Prostate gland (tissue), 2 donors: ENCODE measurements around the gene WDR64. TPM values are rescaled to one million over a fixed set of nuclear protein-coding genes. Genes with fewer than 3 reads are reported as not detected.
"Not testable (repeated sequence)": the region's sequence is repeated elsewhere in the genome, so short reads cannot be mapped to it uniquely, and the experiment has no call there.

Experiments used
- DNase-seq: peaks from one replicate; pipeline ENCODE4 v3.0.0-alpha.2; 2019; ENCODE audit warnings: low spot score
- H3K27ac ChIP-seq, 2 donors: fragments of 200-600 bp; sonication (generic); 2 replicates each; pipeline ENCODE4 v1.5.1; 2017 to 2019
- H3K27me3 ChIP-seq: fragments of 200-600 bp; sonication (generic); replicated peaks from 2 replicates; pipeline ENCODE4 v1.5.1; 2019; ENCODE audit not compliant: insufficient read depth
- H3K36me3 ChIP-seq, 2 donors: fragments of 200-600 bp; sonication (generic); 1 replicate in 1 of 2; 2 replicates in 1 of 2; pipeline versions ENCODE4 v1.5.1 to v1.8.1; 2017 to 2019
- H3K4me1 ChIP-seq: fragments of 200-600 bp; sonication (generic); replicated peaks from 2 replicates; pipeline ENCODE4 v1.5.1; 2019
- H3K4me3 ChIP-seq, 2 donors: fragments of 200-600 bp; sonication (generic); 2 replicates each; pipeline ENCODE4 v1.5.1; 2017 to 2019
- H3K9me3 ChIP-seq: fragments of 200-600 bp; sonication (generic); 2 replicates; pipeline ENCODE4 v1.5.1; 2017
- CTCF ChIP-seq, 4 experiments: fragments of 200-600 bp in 2 of 4; fragments of 450-650 bp in 2 of 4; sonication (generic) in 2 of 4; IDR thresholded peaks; 1 replicate in 3 of 4; 2 replicates in 1 of 4; pipeline ENCODE4 v1.5.1; 2016 to 2019; ENCODE audit warnings: antibody characterized with exemption in 4 of 4, mild to moderate bottlenecking in 2 of 4, moderate library complexity in 2 of 4
- POLR2A ChIP-seq: fragments of 450-650 bp; IDR thresholded peaks from one replicate; pipeline ENCODE4 v1.6.1; 2016; ENCODE audit warnings: antibody characterized with exemption, mild to moderate bottlenecking
- POLR2AphosphoS5 ChIP-seq: sonication (generic); formaldehyde crosslinking; IDR thresholded peaks from one replicate; pipeline ENCODE4 v1.6.1; 2017; ENCODE audit warnings: antibody characterized with exemption
- WGBS: methylation state at CpG from one replicate; pipeline ENCODE4 v1.1.5; 2018; 5-methylcytosine and 5-hydroxymethylcytosine counted together
- intact Hi-C: fragments of 100-400 bp; cut with DNase I; formaldehyde crosslinking; loops from one replicate; pipeline ENCODE4 v1.14.2; 2022
- total RNA-seq, 2 donors: library from RNA; depleted of rRNA; stranded (reverse); fragments of >200 nt; gene quantifications; one replicate each; pipeline ENCODE4 v1.1.0, GENCODE V29; 2016

The WDR64 gene
- total RNA-seq, 2 donors from 2014 or later: 0.91 TPM; not detected in 1

- no peak overlapping the region for H3K4me3 ChIP-seq
- WGBS: 79% methylated on average over 3 of the region's 3 CpGs
- H3K27me3 ChIP-seq: no peaks in the 10 kb centered on the region
- no peaks in the 10 kb centered on the region for H3K9me3 ChIP-seq
- H3K4me1 ChIP-seq: no peaks in the 10 kb centered on the region
- no peaks in the 10 kb centered on the region for H3K36me3 ChIP-seq
- intact Hi-C loops: no loop called here
- no peak for TF ChIP-seq POLR2AphosphoS5
- TF ChIP-seq POLR2A: no peak
- no peak for TF ChIP-seq CTCF (IDR thresholded peaks at IDR 0.05)
- no peak overlapping the region for H3K27ac ChIP-seq
- no peak for DNase-seq
Measured at GRCh38 chr1:241802863-241803262, 150.8 kb downstream of the WDR64 start.

GRCh38 chr1:241804706-241805105 lies 152.6 kb downstream of the WDR64 start:
- H3K36me3 ChIP-seq: not testable (repeated sequence)

GRCh38 chr1:241808265-241808664 lies 156.2 kb downstream of the WDR64 start:
- Histone ChIP-seq H3K4me3 (no peak overlapping the region), H3K9me3 (no peaks in the 10 kb centered on the region), H3K36me3 (no peaks in the 10 kb centered on the region), H3K4me1 (no peaks in the 10 kb centered on the region), H3K27me3 (no peaks in the 10 kb centered on the region), H3K27ac (no peak overlapping the region)
- no peak for DNase-seq
- intact Hi-C loops: no loop called here
- 38% methylated on average over 2 of the region's 2 CpGs for WGBS
- TF ChIP-seq POLR2AphosphoS5: no peak
- TF ChIP-seq POLR2A: no peak
- no peak for TF ChIP-seq CTCF (IDR thresholded peaks at IDR 0.05)

More at GRCh38 chr1:241804706-241805105, 152.6 kb downstream of the WDR64 start:
- H3K4me1 ChIP-seq, H3K4me3 ChIP-seq, H3K27me3 ChIP-seq, DNase-seq, H3K9me3 ChIP-seq, H3K27ac ChIP-seq, intact Hi-C loops: not testable (repeated sequence)
- 88% methylated on average over 4 of the region's 4 CpGs for WGBS

- Histone ChIP-seq H3K27ac (no peak overlapping the region), H3K36me3 (no peaks in the 10 kb centered on the region), H3K27me3 (no peaks in the 10 kb centered on the region), H3K4me1 (no peaks in the 10 kb centered on the region), H3K4me3 (no peak overlapping the region), H3K9me3 (no peaks in the 10 kb centered on the region)
- DNase-seq: no peak
- intact Hi-C loops: no loop called here
- no peak for TF ChIP-seq CTCF (IDR thresholded peaks at IDR 0.05)
- TF ChIP-seq POLR2AphosphoS5: no peak
- TF ChIP-seq POLR2A: no peak
- WGBS: 86% methylated on average over 8 of the region's 8 CpGs
Measured at GRCh38 chr1:241810769-241811405, 158.8 kb downstream of the WDR64 start.

- H3K4me1 ChIP-seq: no peaks in the 10 kb centered on the region
- intact Hi-C loops: no loop called here
- 70% methylated on average over 8 of the region's 8 CpGs for WGBS
- no peak overlapping the region for H3K27ac ChIP-seq
- H3K9me3 ChIP-seq: no peaks in the 10 kb centered on the region
- H3K27me3 ChIP-seq: no peaks in the 10 kb centered on the region
- no peak for DNase-seq
- no peaks in the 10 kb centered on the region for H3K36me3 ChIP-seq
- H3K4me3 ChIP-seq: no peak overlapping the region
- TF ChIP-seq POLR2A (no peak), CTCF (IDR thresholded peaks at IDR 0.05) (no peak), POLR2AphosphoS5 (no peak)
Measured at GRCh38 chr1:241813768-241814320, 161.8 kb downstream of the WDR64 start.
